ENCODE data around the gene COPZ1.
A peak's percentile ranks its signal among the peaks of the same experiment; 100 is the strongest.

Gene COPZ1

GRCh38 chr12:54359762-54360351, 34.9 kb downstream of the COPZ1 start:
- DNase-seq = no peak

- peak; percentile 77 for DNase-seq
Measured at GRCh38 chr12:54360717-54361456, 36.0 kb downstream of the COPZ1 start.

- no peak for DNase-seq
Measured at GRCh38 chr12:54363047-54363446, 38.1 kb downstream of the COPZ1 start.

- no peak for DNase-seq
Measured at GRCh38 chr12:54363618-54364017, 38.7 kb downstream of the COPZ1 start.

GRCh38 chr12:54364413-54364812, 39.5 kb downstream of the COPZ1 start, which contains the start of gene GPR84:
Gene GPR84 (minus strand): TSS chr12:54364486. CDS start chr12:54363851, 635 bp downstream.
- peak; percentile 28 for DNase-seq

GRCh38 chr12:54368025-54368708, 43.2 kb downstream of the COPZ1 start:
- DNase-seq = no peak

GRCh38 chr12:54368709-54369596, 44.0 kb downstream of the COPZ1 start:
- DNase-seq = peak; percentile 95

- no peak for DNase-seq
Measured at GRCh38 chr12:54369597-54370131, 44.7 kb downstream of the COPZ1 start.

- DNase-seq = peak; percentile 24
Measured at GRCh38 chr12:54370171-54370730, 45.3 kb downstream of the COPZ1 start.

GRCh38 chr12:54371328-54372112, 46.6 kb downstream of the COPZ1 start:
- DNase-seq = no peak

- DNase-seq = no peak
Measured at GRCh38 chr12:54372113-54372806, 47.3 kb downstream of the COPZ1 start.

GRCh38 chr12:54373649-54374561, 49.0 kb downstream of the COPZ1 start:
- no peak for DNase-seq

- DNase-seq = no peak
Measured at GRCh38 chr12:54374562-54375258, 49.8 kb downstream of the COPZ1 start.

GRCh38 chr12:54375259-54375579, 50.3 kb downstream of the COPZ1 start:
- no peak for DNase-seq

GRCh38 chr12:54376596-54376995, 51.7 kb downstream of the COPZ1 start:
- no peak for DNase-seq

- no peak for DNase-seq
Measured at GRCh38 chr12:54377007-54377406, 52.1 kb downstream of the COPZ1 start.

- DNase-seq = no peak
Measured at GRCh38 chr12:54377797-54378515, 53.0 kb downstream of the COPZ1 start.

GRCh38 chr12:54378796-54379397, 54.0 kb downstream of the COPZ1 start:
- no peak for DNase-seq

All from CD4-positive, alpha-beta T cell treated with Interleukin-17A for 4 hours (primary cell).